ENCODE results near the gene SPAG8.

SPAG8 gene

DNA sequence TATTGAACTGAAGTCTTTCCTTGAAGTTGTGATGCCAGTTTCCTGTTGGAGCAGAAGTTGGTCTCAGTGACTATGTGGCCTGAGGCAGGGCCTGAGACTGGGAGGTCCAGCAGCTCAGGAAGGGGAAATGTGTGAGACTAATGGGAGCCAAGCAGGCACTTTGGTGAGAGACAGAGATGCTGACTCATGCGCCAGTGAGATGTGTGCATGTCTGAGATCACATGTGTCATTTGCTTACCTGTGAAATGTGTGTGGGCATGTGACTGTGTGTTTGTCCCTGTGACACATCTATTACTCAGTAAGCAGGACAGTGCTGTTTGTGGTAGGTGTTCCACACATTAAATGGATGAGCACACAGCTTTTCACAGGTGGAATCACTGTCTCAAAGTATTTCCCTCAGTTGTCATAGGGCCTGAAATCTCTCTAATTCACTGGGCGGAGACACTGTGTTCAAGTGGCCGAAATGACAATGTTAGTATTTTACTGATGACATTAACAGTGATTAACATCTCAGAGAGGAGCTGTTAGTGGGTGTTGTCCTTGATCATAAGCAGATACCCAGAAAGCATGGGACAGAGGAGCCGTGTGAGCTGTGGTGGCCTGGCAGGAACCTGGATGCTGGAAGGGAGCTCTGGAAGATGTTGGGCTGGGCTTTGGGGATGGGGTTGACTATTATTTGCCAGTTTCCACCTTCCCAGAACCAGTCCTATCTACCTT lies 13.2 kb downstream of the SPAG8 start (continued):
- TF ChIP-seq, protein P1, sequence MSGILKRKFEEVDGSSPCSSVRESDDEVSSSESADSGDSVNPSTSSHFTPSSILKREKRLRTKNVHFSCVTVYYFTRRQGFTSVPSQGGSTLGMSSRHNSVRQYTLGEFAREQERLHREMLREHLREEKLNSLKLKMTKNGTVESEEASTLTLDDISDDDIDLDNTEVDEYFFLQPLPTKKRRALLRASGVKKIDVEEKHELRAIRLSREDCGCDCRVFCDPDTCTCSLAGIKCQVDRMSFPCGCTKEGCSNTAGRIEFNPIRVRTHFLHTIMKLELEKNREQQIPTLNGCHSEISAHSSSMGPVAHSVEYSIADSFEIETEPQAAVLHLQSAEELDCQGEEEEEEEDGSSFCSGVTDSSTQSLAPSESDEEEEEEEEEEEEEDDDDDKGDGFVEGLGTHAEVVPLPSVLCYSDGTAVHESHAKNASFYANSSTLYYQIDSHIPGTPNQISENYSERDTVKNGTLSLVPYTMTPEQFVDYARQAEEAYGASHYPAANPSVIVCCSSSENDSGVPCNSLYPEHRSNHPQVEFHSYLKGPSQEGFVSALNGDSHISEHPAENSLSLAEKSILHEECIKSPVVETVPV (CRISPR knock-in tag; IDR thresholded peaks at IDR 0.05), result no peak
- TF ChIP-seq CSDC2 (CRISPR knock-in tag; IDR thresholded peaks at IDR 0.05) (no peak), ZNF70 (CRISPR knock-in tag; IDR thresholded peaks at IDR 0.05) (no peak)

DNA sequence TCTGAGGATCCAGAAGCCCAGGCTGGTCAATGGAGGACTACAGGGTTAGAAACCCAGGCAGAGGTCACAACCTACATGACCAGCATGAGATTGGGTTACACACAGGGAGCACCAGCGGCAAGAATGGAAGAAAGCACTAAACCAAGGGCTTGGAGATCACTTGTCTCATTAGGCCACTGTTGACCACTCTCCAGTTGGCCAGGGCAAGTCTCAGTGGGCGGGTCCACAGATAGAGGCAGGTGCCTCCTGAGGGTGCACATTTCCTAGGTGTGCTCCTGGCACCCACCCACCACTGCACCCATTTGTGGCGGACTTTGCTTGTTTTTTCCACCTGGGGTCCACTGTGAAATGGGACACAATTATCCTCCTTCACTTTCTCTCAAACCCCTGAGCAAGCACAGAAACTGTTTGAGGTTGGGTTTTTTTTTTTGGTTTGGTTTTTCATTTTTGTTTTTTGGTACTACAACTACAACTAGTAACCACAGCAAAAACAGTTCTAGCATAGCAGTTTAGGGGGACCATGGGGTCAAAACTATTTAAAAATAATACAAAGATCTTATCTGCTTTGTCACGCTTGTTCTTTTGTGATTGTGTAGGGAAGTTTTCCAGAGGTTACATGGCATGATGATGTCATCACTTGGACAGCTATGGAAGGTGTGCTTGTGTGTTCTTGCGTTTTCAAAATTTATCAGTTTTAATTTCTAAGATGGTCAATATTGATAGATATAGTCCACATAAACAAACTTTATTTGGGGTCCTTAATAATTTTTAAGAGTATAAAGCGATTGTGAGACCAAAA lies 14.6 kb downstream of the SPAG8 start:
- TF ChIP-seq TCF4 (CRISPR knock-in tag; IDR thresholded peaks at IDR 0.05; ENCODE audit: borderline replicate concordance) (no peak), ISL1 (CRISPR knock-in tag; IDR thresholded peaks at IDR 0.05) (no peak)
- TF ChIP-seq, protein P2, sequence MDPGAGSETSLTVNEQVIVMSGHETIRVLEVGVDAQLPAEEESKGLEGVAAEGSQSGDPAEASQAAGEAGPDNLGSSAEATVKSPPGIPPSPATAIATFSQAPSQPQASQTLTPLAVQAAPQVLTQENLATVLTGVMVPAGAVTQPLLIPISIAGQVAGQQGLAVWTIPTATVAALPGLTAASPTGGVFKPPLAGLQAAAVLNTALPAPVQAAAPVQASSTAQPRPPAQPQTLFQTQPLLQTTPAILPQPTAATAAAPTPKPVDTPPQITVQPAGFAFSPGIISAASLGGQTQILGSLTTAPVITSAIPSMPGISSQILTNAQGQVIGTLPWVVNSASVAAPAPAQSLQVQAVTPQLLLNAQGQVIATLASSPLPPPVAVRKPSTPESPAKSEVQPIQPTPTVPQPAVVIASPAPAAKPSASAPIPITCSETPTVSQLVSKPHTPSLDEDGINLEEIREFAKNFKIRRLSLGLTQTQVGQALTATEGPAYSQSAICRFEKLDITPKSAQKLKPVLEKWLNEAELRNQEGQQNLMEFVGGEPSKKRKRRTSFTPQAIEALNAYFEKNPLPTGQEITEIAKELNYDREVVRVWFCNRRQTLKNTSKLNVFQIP (CRISPR knock-in tag; IDR thresholded peaks at IDR 0.05; ENCODE audit: borderline replicate concordance, low read depth), result no peak
- no peak for ATAC-seq

DNA sequence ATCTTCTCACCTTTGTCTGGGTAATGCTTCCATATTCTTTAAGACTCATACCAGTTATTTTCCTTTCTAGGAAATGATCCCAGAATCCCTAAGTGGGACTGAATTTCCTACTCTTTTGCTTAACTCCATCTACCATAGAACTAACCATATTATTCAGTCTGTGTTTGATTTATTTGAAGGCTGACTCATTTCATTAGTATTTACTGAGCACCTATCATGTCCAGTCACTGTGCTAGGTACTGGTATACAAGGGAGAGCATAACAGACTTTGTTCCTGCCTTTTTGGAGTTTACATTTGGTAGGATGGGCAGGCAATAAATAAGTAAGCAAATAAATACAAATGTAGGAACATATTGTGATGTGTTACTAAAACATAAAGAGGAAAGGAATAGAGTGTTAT lies 16.4 kb downstream of the SPAG8 start:
- no peak for TF ChIP-seq PPARA (CRISPR knock-in tag; IDR thresholded peaks at IDR 0.05; ENCODE audit: borderline replicate concordance)
- ATAC-seq, result peak; percentile 45; the same call in 2 of the 3 replicates

DNA sequence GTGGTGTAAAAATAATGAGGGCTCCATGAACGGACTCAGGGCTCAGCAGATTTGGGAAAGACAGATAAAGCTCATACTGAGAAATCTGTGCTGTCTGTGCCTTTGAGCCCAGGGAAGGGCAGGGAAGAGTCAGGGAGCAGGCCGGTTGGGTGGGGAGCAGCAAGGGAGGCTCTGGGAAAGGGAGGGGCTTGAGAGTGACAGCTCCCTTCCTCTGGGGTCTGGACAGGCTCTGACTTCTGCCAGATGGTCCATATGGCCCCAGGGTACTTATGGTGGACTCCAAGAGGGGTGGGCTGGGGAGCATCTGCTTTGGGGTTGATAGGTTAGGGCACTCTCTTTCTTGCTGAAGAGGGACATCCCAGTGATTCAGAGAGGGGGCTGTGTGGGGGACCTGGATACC lies 18.6 kb downstream of the SPAG8 start:
- TF ChIP-seq ARNTL (CRISPR knock-in tag; IDR thresholded peaks at IDR 0.05; ENCODE audit: borderline replicate concordance, low read depth) (no peak), ZNF8 (CRISPR knock-in tag; IDR thresholded peaks at IDR 0.05) (no peak), ZFP30 (CRISPR knock-in tag; IDR thresholded peaks at IDR 0.05) (no peak)
- ATAC-seq, result no peak

DNA sequence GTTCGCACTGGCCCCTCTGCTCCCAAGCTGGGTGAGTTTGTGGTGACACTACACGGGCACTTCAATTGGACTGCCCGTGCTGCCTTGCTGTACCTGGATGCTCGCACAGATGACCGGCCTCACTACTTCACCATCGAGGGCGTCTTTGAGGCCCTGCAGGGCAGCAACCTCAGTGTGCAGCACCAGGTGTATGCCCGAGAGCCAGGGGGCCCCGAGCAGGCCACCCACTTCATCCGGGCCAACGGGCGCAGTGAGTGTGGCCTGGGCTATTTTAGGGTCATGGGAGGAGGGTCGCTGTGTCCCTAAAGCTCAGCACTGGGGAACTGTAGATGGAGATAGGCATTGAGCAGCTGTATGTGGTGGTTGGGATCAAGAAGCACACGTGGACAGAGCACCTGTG lies 19.2 kb downstream of the SPAG8 start:
- TF ChIP-seq OSR1 (CRISPR knock-in tag; IDR thresholded peaks at IDR 0.05) (no peak), ZC3H10 (CRISPR knock-in tag; IDR thresholded peaks at IDR 0.05) (no peak), PPARA (CRISPR knock-in tag; IDR thresholded peaks at IDR 0.05; ENCODE audit: borderline replicate concordance) (no peak), CSDC2 (CRISPR knock-in tag; IDR thresholded peaks at IDR 0.05) (no peak), ESRRG (CRISPR knock-in tag; IDR thresholded peaks at IDR 0.05) (no peak), ZNF8 (CRISPR knock-in tag; IDR thresholded peaks at IDR 0.05) (no peak), ARNTL (CRISPR knock-in tag; IDR thresholded peaks at IDR 0.05; ENCODE audit: borderline replicate concordance, low read depth) (no peak), SNAI2 (CRISPR knock-in tag; IDR thresholded peaks at IDR 0.05) (no peak)
- TF ChIP-seq, protein P3, sequence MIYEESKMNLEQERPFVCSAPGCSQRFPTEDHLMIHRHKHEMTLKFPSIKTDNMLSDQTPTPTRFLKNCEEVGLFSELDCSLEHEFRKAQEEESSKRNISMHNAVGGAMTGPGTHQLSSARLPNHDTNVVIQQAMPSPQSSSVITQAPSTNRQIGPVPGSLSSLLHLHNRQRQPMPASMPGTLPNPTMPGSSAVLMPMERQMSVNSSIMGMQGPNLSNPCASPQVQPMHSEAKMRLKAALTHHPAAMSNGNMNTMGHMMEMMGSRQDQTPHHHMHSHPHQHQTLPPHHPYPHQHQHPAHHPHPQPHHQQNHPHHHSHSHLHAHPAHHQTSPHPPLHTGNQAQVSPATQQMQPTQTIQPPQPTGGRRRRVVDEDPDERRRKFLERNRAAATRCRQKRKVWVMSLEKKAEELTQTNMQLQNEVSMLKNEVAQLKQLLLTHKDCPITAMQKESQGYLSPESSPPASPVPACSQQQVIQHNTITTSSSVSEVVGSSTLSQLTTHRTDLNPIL (CRISPR knock-in tag; IDR thresholded peaks at IDR 0.05; ENCODE audit: low read depth), result no peak
- no peak for ATAC-seq

DNA sequence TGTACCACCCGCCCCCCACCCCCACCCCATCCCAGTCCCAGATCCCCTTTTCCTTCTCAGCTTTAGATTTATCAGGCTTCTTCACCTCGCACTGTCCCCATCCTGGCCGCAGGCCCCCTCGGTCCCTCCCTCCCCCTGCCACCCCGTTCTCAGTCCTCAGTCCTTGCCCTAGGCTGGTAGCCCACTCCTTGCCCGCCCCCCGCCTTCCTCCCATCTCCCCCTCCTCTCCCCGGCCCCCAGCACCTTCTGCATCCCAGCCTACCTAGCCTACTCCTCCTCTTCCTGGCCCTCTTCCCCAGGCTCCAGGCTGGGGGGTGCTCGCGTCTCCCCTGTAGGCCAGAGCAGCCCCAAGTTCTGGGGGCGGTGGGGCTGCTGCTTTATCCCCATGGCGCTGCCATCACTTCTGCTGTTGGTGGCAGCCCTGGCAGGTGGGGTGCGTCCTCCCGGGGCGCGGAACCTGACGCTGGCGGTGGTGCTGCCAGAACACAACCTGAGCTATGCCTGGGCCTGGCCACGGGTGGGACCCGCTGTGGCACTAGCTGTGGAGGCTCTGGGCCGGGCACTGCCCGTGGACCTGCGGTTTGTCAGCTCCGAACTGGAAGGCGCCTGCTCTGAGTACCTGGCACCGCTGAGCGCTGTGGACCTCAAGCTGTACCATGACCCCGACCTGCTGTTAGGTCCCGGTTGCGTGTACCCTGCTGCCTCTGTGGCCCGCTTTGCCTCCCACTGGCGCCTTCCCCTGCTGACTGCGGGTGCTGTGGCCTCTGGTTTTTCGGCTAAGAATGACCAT lies 19.8 kb downstream of the SPAG8 start:
- no peak for ATAC-seq

More for the DNA sequence above, 19.8 kb downstream of the SPAG8 start:
- TF ChIP-seq OSR1 (CRISPR knock-in tag; IDR thresholded peaks at IDR 0.05) (no peak), TCF4 (CRISPR knock-in tag; IDR thresholded peaks at IDR 0.05; ENCODE audit: borderline replicate concordance) (no peak), ISL1 (CRISPR knock-in tag; IDR thresholded peaks at IDR 0.05) (no peak), ESRRG (CRISPR knock-in tag; IDR thresholded peaks at IDR 0.05) (no peak), RARB (CRISPR knock-in tag; IDR thresholded peaks at IDR 0.05) (no peak), PPARA (CRISPR knock-in tag; IDR thresholded peaks at IDR 0.05; ENCODE audit: borderline replicate concordance) (no peak), ZNF565 (CRISPR knock-in tag; conservative IDR thresholded peaks at IDR 0.05; ENCODE audit: low read depth) (no peak), ZNF70 (CRISPR knock-in tag; IDR thresholded peaks at IDR 0.05) (no peak), ZC3H10 (CRISPR knock-in tag; IDR thresholded peaks at IDR 0.05) (no peak), TOX (CRISPR knock-in tag; IDR thresholded peaks at IDR 0.05; ENCODE audit: borderline replicate concordance) (no peak), GLIS3 (CRISPR knock-in tag; IDR thresholded peaks at IDR 0.05) (no peak)
- TF ChIP-seq, protein P4, sequence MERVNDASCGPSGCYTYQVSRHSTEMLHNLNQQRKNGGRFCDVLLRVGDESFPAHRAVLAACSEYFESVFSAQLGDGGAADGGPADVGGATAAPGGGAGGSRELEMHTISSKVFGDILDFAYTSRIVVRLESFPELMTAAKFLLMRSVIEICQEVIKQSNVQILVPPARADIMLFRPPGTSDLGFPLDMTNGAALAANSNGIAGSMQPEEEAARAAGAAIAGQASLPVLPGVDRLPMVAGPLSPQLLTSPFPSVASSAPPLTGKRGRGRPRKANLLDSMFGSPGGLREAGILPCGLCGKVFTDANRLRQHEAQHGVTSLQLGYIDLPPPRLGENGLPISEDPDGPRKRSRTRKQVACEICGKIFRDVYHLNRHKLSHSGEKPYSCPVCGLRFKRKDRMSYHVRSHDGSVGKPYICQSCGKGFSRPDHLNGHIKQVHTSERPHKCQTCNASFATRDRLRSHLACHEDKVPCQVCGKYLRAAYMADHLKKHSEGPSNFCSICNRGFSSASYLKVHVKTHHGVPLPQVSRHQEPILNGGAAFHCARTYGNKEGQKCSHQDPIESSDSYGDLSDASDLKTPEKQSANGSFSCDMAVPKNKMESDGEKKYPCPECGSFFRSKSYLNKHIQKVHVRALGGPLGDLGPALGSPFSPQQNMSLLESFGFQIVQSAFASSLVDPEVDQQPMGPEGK (CRISPR knock-in tag; IDR thresholded peaks at IDR 0.05; ENCODE audit: borderline replicate concordance), result no peak
